NCI-H1436 treated with DMSO at 0.1 percent for 48 hours (cell line): ENCODE measurements around the gene IL17RE.
"Not testable (repeated sequence)": the region's sequence is repeated elsewhere in the genome, so short reads cannot be mapped to it uniquely, and the experiment has no call there.

Experiments used
- DNase-seq: peaks from one replicate; lab custom pipeline; 2025; lab: John Stamatoyannopoulos, UW

The IL17RE gene

DNA sequence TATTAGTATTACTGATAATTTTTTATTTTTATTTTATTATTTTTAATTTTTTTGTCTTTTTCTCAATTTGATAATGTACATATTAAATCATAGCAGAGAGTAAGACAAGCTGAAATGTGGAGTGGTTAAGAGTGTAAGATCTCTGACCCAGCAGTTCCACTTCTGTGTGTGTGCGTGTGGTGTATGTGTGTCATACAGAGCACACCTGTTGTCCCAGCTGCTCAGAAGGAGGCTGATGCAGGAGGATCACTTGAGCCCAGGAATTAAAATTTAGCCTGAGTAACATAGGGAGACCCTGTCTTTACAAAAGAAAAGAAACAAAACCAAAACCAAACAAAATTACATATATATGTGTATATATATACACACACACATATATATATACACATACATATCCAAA, 21.2 kb upstream of the IL17RE start:
- no peak for DNase-seq

DNA sequence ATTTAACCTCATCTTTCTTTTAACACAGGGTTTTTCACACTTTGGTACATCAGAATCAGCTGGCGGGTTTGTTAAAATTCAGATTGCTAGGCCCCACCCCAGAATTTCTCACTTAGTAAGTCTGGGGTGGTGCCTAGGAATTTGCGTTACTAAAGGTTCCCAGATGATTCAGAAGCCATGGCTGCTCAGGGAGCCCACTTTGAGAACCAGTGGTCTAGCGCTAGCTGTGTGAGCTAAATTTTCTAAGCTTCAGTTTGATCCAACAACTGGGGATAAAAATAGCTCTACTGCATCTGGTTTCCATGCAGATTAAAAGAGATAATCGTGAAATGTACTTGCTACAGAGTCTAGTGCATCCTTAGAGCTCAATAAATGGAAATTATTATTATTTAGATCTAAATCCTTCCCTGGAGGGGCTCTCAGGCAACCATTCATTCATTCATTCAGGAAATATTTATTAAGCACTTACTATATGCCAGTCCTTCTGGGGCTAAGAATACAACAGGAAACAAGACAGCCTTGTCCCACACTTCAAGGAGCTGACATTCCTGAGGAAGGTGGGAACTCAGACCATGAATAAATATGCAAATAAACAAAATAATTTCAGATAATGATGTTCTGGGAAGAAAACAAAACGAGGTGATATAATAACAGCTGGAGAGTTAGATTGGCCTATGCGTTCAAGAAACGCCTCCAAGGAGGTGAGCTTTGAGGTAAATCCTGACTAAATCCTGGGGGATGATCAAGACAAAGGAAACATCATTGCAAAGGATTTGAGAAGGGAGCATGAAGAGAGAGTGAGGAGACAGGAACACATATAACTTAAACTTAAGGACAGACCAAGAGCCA, 18.7 kb upstream of the IL17RE start:
- DNase-seq, result no peak

DNA sequence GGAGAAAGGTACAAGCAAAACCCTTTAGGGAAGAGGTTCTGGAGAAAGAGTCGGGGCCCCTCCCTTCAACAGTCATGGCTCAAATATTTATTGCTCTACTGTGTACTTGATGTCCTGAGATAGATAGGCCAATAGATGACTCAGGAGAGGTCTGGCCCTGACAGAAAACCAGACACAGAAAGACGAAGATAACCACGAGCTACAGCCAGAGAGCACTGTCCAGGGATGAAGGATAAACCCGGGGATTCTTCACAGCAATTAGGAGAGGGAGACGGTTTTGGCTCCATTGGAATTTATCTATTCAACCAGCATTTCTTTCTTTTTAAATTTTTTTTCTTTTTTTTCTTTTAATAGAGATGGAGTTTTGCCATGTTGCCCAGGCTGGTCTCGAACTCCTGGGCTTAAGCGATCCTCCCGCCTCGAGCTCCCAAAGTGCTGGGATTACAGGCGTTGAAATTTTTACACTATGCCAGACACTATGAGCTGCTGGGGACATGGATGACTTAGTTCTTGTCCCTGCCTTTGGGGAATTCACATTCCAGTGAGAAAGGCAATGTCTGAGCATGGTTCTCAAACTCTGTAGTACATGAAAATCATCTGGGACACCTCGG, 18.0 kb upstream of the IL17RE start:
- DNase-seq, result no peak

DNA sequence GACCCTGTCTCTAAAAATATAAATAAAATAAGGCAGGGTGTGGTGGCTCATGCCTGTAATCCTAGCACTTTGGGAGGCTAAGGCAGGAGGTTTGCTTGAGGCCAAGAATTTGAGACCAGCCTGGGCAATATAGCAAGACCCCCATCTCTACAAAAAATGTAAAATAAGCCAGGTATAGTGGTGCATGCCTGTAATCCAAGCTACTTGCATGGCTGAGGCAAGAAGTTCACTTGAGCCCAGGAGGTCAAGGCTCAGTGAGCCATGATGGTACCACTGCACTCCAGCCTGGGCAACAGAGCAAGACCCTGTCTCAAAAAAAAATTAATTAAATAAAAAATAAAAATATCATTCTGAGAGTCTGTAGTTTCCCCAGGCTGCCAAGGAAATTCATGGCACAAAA, 16.3 kb upstream of the IL17RE start:
- DNase-seq, result no peak

DNA sequence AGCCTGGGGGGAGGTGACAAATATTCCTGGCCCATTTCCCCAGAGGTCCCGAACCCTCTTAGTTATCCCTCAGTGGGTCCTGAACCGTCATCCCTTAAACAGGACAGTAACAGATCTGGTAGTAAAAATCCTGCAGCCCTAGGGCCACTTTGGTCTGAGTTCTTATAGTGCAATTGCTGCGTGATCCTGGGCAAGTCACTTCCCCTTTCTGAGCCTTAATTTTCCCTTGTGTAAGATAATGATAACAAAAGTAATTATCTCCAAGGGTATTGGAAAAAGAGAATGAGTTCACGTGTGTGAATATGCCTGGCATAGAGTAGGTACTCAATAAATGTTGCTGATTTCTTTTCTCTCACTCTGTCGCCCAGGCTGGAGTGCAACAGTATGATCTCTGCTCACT, 15.2 kb upstream of the IL17RE start:
- no peak for DNase-seq

DNA sequence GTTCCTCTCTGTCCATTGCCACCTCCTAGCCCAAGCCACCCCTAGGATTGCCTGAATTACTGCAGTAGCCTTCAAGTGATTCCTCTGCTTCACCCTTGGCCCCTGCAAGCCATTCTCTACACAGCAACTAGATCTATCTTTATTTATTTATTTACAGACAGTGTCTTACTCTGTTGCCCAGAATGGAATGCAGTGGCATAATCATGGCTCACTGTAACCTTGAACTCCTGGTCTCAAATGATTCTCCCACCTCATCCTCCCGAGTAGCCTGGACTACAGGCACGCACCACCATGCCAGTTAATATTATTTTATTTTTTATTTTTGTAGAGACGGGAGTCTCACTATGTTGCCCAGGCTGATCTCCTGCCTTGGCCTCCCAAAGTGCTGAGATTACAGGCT, 14.1 kb upstream of the IL17RE start:
- DNase-seq, result no peak

DNA sequence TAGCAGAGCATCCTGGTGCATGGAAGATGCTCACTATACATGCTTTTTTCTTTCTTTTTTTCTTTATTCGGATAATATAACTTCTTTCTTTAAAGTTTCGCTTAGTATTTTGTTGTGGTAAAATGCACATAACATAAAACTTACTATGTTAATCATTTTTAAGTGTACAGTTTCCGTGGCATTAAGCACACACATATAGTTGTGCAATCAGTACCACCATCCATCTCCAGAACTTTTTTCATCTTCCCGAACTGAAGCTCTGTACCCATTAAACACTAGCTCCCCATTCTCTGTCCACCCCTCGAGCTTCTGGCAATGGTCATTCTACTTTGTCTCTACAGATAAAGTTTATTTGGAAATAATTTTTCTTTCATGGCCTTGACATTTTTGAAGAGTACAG, 13.2 kb upstream of the IL17RE start:
- DNase-seq, result no peak

DNA sequence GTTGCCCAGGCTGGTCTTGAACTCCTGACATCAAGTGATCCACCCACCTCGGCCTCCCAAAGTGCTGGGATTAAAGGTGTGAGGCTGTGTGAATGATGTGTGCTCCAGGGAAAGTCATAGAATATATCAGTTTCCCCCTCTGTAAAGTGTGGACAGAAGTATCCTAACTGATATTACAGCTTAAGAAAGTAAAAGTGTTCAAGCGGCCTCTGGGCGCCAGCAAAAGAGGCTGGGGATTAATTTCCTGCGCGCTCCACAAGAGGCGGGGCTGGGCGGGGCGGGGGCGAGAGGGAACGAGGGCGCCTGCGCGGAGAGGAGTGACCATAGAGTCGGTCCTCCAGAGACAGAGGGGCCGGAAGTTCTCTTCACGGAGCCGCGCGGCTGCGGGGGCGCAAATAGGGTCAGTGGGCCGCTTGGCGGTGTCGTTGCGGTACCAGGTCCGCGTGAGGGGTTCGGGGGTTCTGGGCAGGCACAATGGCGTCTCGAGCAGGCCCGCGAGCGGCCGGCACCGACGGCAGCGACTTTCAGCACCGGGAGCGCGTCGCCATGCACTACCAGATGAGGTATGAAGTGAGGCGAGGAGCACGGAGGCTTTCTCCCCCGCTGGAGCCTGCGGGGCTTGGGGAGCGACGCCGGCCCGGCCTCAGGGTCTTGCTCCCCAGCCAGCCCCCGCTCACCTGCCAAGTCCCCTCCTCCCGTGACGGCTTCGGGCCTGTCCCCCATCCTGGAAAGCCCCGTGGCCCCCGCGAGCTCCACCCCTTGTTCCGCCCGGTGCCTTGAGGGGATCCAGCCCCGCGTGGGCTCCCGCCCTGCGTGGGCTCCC, 12.2 kb upstream of the IL17RE start, which contains the start of gene JAGN1:
Gene JAGN1, plus strand, starts transcription at position 362 of the 823 bp plus-strand sequence. Its CDS starts 113 bp downstream, at position 475.
- DNase-seq, result no peak

DNA sequence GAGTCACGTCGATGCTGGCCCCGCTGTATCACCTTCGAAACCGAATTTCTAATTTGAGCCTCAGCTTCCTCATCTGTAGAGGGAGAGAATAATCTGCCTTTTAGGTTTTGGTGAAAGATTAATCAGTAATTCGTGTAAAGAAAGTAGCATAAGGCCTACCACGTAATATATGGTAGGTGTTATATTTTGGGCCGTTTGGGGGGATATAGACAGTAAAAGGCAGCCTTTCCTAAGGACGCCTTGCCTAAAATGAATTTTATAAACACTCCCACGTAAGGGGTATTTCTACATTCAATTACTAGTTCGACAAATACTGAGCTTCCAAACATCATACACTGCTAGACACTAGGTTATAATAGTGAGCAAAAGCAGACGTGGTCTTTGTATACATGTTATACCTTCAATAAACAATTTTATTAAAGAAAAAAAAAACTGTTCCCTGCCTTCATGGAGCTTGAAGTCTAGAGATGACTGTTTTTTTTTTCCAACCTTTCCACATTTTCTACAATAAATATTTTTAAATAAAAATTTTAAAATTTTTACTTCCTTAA, 11.5 kb upstream of the IL17RE start:
- DNase-seq, result no peak

DNA sequence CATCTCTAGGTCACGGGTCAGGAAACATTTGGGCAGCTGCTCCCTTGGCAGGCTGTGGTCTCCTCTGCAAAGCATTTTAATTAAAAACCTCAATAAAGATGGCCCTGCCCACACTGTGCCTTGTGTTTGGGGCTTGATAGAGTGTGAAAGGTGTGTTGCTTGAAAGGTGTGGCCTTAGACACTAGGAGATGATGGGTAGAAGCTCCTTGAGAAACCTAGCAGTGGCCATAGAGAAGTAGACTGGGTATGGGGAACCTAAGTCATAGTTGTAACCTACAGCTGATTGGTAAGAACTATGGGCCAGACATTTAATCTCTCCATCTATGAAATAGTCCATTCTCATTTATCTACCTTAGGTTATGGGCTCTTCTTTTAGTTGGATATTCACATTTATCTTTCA, 8.9 kb upstream of the IL17RE start:
- DNase-seq, result no peak

DNA sequence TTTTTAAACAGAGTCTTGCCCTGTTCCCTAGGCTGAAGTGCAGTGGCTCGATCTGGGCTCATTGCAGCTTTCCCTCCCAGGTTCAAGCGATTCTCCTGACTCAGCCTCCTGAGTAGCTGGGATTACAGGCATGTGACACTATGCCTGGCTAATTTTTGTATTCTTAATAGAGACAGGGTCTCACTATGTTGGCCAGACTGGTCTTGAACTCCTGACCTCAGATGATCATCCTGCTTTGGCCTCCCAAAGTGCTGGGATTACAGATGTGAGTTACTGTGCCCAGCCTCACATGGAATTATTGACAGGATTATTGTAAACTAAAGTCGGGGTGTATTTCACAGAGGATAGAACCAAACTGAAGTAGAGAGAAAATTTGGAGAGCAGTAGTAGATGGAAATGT, 6.9 kb upstream of the IL17RE start:
- DNase-seq, result not testable (repeated sequence)

DNA sequence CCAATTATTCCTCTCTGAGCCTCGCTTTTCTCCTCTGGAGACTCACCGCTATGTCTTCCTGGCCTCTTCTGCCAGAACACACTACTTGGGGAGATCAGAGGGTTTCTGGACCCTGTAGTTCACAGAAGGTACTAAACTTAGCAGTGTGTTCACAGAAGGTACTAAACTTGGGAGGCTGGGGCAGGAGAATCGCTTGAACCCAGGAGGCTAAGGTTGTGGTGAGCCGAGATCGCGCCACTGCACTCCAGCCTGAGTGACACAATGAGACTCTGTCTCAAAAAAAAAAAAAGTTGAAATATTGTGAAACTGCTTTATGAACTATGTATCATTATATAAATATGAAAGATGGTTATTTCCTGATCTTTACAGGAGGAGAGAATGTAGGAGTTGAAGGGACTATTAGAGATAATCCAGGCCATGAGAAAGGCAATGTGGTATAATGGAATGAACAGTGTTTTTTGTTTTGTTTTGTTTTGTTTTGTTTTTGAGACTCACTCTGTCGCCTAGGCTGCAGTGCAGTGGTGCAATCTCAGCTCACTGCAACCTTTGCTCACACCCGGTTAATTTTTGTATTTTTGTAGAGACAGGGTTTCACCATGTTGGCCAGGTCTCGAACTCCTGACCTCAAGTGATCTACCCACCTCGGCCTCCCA, 5.8 kb upstream of the IL17RE start:
- not testable (repeated sequence) for DNase-seq

DNA sequence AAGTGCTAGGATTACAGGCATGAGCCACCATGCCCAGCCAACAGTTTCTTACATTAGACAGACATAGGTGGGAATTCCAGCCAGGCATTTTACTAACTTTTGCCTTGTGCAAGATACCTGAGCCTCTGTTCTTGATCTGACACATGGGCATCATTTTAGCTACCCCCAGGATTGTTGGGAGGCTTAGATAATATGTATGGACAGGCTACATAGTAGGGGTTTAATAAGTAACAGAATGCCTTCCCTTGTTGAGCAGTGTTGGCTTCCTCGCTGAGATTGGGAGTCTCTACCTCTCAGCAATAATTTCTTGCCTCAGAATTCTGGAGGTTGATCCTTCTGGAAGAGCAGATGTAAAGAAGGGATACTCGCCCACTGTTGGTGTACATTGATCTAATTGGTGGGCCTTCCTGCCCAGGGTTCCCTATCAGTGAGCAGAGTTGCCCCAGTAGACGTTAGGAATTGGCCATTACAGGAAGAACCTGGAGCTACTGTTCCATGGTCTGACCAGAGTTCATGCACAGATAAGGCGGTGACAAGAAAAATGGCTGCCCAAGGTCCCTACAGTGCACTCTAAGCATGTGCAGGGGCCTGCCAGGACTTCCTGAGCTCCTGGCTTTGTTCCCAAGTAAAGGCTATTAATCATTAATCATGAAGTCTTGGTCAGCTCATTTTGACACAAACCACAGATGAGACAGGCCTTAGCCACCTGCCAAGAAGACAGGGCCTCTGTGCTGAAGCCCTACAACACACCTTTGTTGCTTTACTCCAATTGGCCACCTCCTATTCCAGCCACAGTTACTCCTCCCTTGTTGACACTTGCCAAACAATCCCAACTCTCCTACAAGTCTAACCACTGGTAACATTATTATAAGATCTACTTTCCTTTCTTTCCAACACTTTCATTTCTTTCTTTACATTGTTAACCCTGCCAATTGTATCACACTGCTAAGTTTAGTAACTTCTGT, 5.0 kb upstream of the IL17RE start:
- DNase-seq, result no peak

DNA sequence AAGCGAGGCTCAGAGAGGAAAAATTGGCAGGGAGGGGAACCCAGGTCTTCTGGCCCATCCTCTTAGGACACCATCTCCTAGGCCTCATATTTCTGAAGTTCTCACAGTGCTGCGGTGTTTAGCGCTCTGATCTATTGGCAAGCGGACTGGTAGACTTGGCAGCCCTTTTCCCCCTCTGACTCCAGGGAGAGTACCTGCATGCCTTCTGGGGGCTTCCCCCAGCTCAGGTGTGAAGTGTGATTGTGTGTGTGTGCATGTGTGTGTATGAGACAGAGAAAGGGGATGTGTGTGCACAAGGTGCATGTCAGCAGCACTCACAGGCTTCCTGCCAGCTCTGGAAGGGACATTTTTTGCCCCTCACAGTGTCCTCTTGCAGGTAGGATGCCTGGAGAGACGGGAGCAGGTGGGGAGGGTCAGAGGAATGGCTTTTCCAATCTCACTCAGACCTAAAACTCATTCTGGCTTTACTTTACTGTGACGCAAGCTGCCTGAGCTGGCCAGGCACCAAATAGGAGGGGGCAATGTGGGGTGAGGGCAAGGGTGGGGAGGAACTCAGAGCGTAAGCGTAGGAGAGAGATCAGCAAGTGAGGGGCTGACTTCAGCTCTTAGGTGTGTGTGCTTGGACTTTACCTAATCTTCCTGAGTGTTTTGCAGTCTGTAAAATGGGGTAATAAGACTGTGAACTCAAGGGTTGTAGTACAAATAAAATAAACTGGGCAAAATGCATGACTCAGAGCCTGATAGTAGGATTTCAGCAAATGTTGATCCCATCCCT, 4.0 kb upstream of the IL17RE start:
- DNase-seq, result no peak

DNA sequence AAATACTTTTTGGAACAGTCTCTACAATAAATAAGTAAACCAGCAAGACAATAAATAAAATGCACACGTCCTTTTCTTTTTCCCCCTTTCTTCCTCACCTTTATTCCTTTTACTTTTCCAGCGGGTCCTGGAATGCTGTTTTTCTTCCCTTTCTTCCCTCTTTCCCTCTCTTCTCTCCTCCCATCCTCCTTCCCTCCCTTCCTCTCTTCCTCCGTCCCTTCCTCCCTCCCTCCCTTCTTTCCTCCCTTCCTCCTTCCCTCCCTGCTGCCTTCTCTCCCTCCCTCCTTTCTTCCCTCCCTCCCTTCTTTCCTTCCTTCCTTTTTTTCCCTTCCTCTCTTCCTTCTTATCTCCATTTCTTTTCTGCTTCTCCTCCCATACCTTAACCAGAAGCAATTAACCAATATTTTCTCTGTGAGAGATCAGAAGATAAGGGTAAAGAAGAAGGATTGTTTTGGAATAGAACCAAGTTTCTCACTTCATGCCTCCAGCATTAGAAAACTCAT, 3.3 kb upstream of the IL17RE start:
- no peak for DNase-seq

DNA sequence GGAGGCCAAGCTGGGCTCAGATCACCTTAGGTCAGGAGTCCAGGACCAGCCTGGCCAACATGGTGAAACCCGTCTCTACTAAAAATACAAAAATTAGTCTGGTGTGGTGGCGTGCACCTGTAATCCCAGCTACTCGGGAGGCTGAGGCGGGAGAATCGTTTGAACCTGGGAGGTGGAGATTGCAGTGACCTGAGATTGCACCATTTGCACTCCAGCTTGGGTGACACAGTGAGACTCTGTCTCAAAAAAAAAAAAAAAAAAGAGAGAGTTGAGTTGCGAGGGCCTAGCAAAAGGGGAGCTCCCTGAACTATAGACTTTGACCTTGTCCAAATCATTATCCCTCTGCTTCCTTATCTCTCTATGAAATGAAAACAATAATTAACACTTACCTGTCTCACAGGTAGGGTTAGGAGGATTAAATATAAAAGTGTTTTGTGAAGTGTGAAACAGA, 1.7 kb upstream of the IL17RE start:
- not testable (repeated sequence) for DNase-seq

DNA sequence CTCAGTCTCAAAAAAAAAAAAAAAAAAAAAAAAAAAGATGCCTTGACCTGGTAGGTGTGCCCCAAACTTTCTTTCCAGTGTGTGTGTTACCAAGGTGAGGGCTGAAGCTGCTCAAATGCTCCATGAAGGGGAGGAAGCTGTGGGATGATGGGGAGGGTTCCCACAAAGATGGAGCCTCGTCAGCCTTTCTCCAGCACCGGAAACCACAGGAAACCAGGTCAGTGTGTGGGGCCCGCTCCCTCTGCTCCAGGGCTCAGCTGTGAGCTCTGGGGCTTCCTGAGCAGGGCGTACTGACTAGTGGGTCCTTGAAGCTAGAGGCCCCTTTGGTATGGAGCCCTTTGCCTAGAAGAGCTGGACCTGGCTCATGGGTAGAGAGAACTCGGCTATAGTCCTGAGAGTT, 681 bp upstream of the IL17RE start:
- DNase-seq, result no peak

DNA sequence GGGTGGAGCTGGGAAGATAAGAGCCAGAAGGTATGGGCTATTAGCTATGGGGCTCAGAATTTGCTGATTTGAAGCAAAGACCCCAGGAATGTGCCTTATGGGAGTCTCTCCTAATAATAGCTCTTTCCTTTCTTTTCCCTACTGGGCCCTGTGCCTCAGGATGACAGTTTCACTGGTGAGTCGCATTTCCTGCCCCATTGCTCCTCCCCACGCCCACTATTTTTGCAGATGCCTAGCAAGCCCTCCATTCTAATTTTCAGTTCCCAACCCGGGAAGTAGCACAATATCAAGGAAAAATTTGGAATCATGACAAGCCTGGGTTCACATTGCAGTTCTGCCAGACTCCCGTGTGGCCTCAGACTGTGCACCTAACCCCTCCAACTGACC, 583 bp downstream of the IL17RE start:
- no peak for DNase-seq

DNA sequence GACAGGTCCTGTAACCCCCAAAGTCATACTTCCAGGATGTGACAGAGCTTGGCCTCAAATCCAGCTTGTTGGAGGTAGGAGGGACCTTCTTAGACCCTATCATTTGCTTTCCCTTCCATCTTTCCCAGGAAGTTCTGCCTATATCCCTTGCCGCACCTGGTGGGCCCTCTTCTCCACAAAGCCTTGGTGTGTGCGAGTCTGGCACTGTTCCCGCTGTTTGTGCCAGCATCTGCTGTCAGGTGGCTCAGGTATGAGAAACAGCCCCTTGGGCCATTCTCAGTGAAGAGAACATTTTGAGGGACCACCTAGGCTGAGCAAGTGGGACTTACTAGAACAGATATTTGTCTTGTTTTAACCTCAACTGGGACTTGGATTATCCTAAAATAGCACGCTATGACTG, 1.3 kb downstream of the IL17RE start:
- DNase-seq, result no peak

DNA sequence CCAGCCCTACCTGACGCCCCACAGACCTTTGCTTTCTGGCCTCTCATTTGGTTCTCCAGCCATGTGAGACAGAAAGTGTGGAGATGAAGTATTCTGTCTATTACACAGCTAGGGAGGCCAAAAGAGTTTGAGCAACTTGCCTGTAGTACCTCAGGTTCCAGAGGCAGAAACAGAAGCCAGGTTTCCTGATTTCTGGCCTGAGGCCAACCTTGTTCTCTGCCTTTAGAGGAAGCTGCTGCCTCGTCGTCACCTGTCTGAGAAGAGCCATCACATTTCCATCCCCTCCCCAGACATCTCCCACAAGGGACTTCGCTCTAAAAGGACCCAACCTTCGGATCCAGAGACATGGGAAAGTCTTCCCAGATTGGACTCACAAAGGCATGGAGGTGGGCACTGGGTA, 3.8 kb downstream of the IL17RE start:
- DNase-seq, result no peak
